BJ (cell line): Measurements from ENCODE around the gene PROM1. TPM values are rescaled to one million over a fixed set of nuclear protein-coding genes. Genes with fewer than 3 reads are reported as not detected.

Experiments used
- CTCF ChIA-PET: fragments of 350-600 bp; formaldehyde crosslinking; extraction: SDS; loops from one replicate; lab custom pipeline; 2021; ENCODE audit warnings: antibody characterized with exemption, inconsistent platforms; lab: Yijun Ruan, JAX
- POLR2A ChIA-PET: fragments of 300-600 bp; sonication (Branson Sonifier 250); formaldehyde crosslinking; extraction: SDS; loops from one replicate; lab custom pipeline; 2021; ENCODE audit warnings: antibody characterized with exemption; lab: Charles Lee
- DNase-seq: peaks from one replicate; pipeline ENCODE4 v3.0.0-alpha.2; 2011; ENCODE audit warnings: low read depth
- H3K27me3 ChIP-seq: 2 replicates; pipeline ENCODE4 v1.6.0; 2011; ENCODE audit warnings: low read length; ENCODE audit not compliant: control insufficient read depth, insufficient read depth
- H3K36me3 ChIP-seq: 2 replicates; pipeline ENCODE4 v1.5.1; 2011; ENCODE audit warnings: low read length; ENCODE audit not compliant: control insufficient read depth, insufficient read depth
- H3K4me3 ChIP-seq: 2 replicates; pipeline ENCODE4 v1.5.1; 2011; ENCODE audit warnings: low read depth, mild to moderate bottlenecking, control low read depth, low read length
- polyA plus RNA-seq: library from polyadenylated mRNA; depleted of rRNA; stranded (reverse); fragments of >200 nt; gene quantifications from 2 replicates; pipeline ENCODE4 v1.2.3, GENCODE V29; 2011
- TF ChIP-seq, protein P1 (sequence below): IDR thresholded peaks from 2 replicates; pipeline ENCODE4 v1.5.1; 2011; ENCODE audit warnings: low read depth, mild to moderate bottlenecking, control low read depth, inconsistent platforms, low read length, moderate library complexity; ENCODE audit not compliant: insufficient read depth

The PROM1 gene
- polyA plus RNA-seq, 1 experiment: not detected

DNA sequence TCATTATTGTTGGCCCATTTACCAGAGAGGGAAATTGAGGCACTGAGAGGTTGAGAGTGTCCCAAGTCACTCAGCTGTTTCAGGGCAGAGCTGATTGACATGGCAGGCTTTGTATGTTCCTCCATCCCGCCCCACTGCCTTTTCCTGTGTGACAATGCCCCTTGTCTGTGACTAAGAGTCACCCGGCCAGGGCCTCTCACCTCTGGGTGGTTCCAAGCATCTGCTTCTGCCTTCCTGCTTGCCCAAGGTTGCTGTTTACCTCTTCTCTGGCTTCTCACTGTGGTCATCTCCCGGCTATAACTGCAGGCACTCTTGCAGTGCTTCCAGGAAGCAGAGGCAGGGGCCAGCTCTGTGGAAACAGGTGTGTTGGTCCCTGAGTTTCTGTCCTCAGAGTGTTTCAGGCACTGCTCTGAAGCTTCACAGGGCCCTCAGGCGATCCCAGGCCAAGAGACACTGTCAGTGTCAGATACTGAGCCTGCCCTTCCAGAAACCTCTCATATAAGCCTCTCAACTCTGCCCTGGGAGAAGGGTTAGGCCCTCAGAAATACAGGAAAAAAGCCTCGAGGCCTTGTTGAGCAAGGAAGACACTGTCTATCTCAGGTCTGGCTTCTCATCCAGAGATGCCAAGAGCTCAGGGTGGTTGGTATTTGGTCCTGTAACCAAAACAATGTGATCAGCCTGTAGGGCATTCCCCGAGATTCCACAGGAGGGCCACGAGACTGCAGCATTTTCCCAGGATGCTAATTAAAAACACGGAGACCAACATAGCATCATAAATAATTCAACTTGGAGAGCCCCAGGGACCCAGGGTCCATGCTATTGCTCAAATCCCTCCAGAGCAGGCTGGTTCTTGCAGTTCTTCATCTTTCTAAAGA lies 42.0 kb upstream of the PROM1 start:
- ChIA-PET CTCF (no interaction called here), POLR2A (no interaction called here)
- Histone ChIP-seq H3K27me3 (peaks cover 4% of the 10 kb centered on the region), H3K36me3 (no peaks in the 10 kb centered on the region), H3K4me3 (no peak overlapping the region)
- no peak for DNase-seq
- TF ChIP-seq, protein P1, sequence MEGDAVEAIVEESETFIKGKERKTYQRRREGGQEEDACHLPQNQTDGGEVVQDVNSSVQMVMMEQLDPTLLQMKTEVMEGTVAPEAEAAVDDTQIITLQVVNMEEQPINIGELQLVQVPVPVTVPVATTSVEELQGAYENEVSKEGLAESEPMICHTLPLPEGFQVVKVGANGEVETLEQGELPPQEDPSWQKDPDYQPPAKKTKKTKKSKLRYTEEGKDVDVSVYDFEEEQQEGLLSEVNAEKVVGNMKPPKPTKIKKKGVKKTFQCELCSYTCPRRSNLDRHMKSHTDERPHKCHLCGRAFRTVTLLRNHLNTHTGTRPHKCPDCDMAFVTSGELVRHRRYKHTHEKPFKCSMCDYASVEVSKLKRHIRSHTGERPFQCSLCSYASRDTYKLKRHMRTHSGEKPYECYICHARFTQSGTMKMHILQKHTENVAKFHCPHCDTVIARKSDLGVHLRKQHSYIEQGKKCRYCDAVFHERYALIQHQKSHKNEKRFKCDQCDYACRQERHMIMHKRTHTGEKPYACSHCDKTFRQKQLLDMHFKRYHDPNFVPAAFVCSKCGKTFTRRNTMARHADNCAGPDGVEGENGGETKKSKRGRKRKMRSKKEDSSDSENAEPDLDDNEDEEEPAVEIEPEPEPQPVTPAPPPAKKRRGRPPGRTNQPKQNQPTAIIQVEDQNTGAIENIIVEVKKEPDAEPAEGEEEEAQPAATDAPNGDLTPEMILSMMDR: no peak

DNA sequence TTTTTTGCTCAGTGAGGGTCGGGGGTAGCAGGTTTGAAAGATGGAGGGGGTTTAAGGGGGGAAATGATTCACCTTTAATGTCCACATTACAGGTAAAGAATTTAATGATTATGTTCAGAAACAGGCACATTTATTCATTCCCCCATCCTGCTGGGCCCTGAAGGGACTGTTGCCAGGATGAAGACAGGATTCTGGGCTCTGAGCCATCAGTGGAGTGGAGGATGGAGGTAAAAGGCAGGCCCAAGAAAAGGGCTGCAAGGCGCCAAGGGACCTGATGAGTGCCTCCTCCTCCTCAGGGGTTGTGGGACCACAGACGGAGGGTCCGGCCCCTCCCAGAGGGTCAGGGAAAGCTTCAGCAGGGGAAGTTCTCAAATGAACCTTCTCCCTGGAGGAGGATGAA lies 40.4 kb upstream of the PROM1 start:
- TF ChIP-seq, protein P1: no peak
- Histone ChIP-seq H3K36me3 (no peaks in the 10 kb centered on the region), H3K27me3 (peaks cover 2% of the 10 kb centered on the region), H3K4me3 (no peak overlapping the region)
- no peak for DNase-seq
- ChIA-PET POLR2A (no interaction called here), CTCF (interaction anchor here (0.6 kb wide), 1 partner anchor 574 kb away, joined by 3 read pairs; no protein-coding TSS in a partner anchor)

DNA sequence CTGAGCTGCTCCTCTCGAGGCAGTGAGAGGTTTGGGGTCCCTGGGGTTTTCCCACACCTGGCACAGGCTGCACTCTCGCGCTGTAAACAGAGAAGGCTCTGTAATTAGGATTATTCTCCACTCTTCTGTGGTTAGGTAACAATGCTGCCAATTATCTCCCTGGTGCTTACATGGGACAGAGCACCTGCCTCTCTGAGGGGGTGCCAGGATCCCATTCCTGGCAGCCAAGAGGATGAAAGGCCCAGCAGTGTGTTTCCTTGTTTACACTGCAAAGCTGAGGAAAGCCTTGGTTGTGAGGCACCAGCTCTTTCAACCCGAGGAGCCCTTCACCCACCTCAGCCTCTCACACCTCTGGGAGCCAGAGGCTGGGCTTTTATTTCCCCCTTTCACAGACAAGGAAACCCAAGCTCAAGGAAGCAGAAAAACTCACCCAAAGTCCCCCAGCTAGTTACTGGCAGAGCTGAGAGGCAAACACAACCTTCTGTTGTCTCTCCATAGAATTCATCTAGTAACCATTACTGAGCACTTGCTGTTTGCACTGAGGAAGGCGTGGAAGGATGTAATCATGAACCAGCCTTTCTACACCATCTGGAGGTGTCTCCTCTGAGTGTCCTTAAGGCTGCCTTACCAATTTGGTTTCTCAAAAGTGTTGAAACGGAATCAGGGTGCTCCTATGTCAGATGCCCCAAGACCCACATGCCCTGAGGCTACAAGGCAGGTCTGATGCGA lies 39.7 kb upstream of the PROM1 start:
- TF ChIP-seq, protein P1: no peak
- Histone ChIP-seq H3K27me3 (peaks cover 2% of the 10 kb centered on the region), H3K4me3 (no peak overlapping the region), H3K36me3 (no peaks in the 10 kb centered on the region)
- ChIA-PET CTCF (interaction anchor here (0.6 kb wide), 1 partner anchor 574 kb away, joined by 3 read pairs; no protein-coding TSS in a partner anchor), POLR2A (no interaction called here)
- no peak for DNase-seq

DNA sequence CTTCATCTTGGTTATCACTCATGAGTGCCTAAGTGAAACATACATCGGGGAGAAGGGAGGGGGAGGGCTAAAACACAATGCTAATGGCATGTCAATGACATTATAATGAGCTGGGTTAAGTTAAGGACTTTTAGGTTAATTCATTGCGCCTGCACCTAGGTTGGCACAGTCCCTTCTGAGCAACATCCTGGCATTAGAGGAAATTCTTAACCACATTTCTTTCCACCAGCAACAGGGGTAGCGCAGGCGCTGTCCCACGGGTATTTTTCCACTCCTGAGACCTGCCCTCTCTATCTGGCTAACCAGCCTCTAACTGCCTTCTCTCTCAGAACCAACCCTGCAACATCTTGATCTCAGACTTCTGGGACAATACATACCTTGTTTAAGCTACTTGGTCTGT lies 39.0 kb upstream of the PROM1 start:
- TF ChIP-seq, protein P1: no peak
- peaks cover 2% of the 10 kb centered on the region for H3K27me3 ChIP-seq
- DNase-seq: no peak
- H3K36me3 ChIP-seq: no peaks in the 10 kb centered on the region
- CTCF ChIA-PET: no interaction called here
- no peak overlapping the region for H3K4me3 ChIP-seq
- POLR2A ChIA-PET: no interaction called here

DNA sequence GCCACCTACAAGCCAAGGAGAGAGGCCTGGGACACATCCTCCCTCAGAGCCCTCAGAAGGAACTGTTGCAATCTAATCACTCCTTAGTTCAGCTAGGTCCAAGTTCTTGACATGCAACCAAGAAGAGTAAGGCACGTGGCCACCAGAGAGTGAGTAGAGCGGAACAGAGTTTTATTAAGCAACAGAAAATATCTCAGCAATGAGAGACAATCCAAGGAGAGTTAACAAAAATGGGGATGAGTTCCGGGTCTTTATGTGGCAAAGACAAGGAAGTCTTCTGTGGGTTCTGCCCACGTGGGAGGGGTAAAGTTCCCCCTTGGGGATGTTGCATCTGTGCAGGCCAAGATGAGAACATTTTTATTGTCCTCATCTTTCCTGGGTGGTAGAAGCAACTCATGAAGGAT lies 38.5 kb upstream of the PROM1 start:
- ChIA-PET CTCF (no interaction called here), POLR2A (no interaction called here)
- TF ChIP-seq, protein P1: no peak
- Histone ChIP-seq H3K36me3 (no peaks in the 10 kb centered on the region), H3K27me3 (peaks cover 2% of the 10 kb centered on the region), H3K4me3 (no peak overlapping the region)
- no peak for DNase-seq
